Metanephros (tissue), 2 donors: Measurements from ENCODE around the gene CDHR2. TPM values are rescaled to one million over a fixed set of nuclear protein-coding genes. Genes with fewer than 3 reads are reported as not detected.

Experiments
- small RNA-seq: library from RNA; depleted of rRNA; stranded (forward); fragments of <200 nt; gene quantifications from one replicate; pipeline ENCODE3, GENCODE V24; 2014; ENCODE audit warnings: low replicate concordance
- total RNA-seq: library from RNA; depleted of rRNA; stranded (reverse); fragments of >200 nt; gene quantifications from one replicate; pipeline ENCODE4 v1.2.3, GENCODE V29; 2014

The CDHR2 gene
- 10.1 TPM for total RNA-seq

GRCh38 chr5:176548967-176549444, at the start of gene CDHR2:
Gene CDHR2, plus strand, starts transcription at chr5:176549342. Its CDS starts 16,011 bp downstream, at chr5:176565353.

DNA sequence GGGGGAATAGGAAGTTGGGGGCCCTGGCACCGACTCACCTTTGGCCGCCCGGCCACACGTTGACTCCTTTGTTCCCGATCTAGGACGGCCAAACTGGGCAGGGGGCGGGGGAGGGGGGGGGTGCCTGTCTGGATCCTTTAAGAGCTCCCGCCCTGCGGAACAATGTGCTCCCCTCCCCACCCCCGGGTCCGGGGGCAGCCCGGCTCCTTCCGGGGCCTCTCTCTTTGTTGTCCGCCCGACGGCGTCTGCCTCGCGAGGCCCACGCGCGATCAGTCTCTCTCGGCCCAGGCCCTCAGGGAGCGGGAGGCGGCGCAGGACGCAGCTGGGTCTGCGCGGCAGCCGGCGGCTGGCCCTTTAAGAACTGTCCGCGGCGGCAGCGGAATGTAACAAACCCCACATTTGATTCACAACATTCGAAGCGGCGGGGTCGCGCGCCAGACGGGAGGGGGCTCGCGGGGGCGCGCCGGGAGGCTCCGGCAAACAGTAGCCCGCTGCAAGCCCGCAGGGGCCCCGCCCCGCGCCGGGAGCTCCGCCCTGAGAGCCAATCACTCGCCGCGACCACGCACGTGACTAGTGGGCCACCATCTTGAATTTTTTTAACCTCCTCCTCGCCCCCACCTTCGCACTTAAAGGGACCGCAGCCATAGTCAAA, 12.1 kb upstream of the CDHR2 start, which contains the start of gene RNF44:
Gene RNF44, minus strand, starts transcription at position 501 of the 652 bp plus-strand sequence. CDS start 4,930 bp downstream, outside the sequence.

DNA sequence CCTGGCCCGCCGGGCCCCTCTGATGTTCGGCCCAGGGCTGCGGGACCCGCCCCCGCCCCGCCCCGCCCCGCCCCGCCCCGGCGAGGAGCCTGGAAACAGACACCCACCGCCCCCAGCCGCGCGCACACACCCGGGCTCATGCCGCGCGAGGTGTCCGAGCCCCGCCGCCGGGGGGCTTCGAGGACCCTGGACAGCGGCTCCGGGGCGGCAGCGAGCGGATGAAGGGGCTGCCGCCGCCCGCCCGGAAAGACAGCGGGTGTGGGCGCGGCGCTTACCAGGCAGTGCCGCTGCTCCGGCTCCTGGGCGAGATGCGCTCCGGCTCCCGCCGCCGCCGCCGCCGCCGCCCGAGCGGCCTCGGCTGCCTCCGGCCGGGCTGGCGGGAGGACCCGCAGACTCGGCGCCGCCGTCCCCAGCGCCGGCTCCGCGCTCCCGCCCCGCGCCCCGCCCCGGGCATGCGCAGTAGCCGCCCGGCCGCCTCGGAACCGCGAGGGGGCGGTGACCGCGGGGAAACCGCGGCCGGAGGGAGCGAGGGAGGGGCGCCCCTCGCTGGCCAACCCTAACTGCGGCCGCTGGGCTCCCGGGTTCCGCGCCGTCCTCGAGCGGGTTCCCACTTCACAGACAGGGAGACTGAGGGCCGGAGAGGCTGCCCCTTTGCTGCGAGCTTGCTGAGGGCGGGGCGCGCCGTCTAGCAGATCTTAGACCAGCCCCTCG, 60.7 kb downstream of the CDHR2 start, which contains the start of gene GPRIN1:
Gene GPRIN1, minus strand, starts transcription at position 433 of the 711 bp plus-strand sequence. CDS start 10,322 bp downstream, outside the sequence.

GRCh38 chr5:176629853-176630680, 80.9 kb downstream of the CDHR2 start, which contains the start of the genes EIF4E1B and SNCB:
Gene EIF4E1B, plus strand, starts transcription at chr5:176630675. Its CDS starts 12,113 bp downstream, at chr5:176642788.
Gene SNCB, minus strand, starts transcription at chr5:176630534. Its CDS starts 880 bp downstream, at chr5:176629654.

Small RNA genes lying within 50 kb of the gene (small RNA-seq; reads per million reads assigned to genes)
- gene MIR4281 (not detected), gene RF00019 (not detected), gene RN7SL684P (not detected)

Other genes with a start within 250 kb of the CDHR2 start
- gene KIAA1191, start 187.6 kb upstream of the CDHR2 start, total RNA-seq, result 75.4 TPM
- 11.7 TPM for gene ARL10, start 183.9 kb upstream of the CDHR2 start, total RNA-seq
- gene NOP16, start 160.7 kb upstream of the CDHR2 start, total RNA-seq, result 5.2 TPM
- gene HIGD2A, start 160.6 kb upstream of the CDHR2 start, total RNA-seq, result 138 TPM
- 40.9 TPM for gene CLTB, start 132.8 kb upstream of the CDHR2 start, total RNA-seq
- gene FAF2, start 101.0 kb upstream of the CDHR2 start, total RNA-seq, result 33.2 TPM
- gene RNF44, start 11.9 kb upstream of the CDHR2 start, total RNA-seq, result 27.0 TPM
- 0.93 TPM for gene GPRIN1, start 60.8 kb downstream of the CDHR2 start, total RNA-seq
- 0.12 TPM for gene SNCB, start 81.2 kb downstream of the CDHR2 start, total RNA-seq
- gene EIF4E1B, start 81.3 kb downstream of the CDHR2 start, total RNA-seq, result not detected
- gene TSPAN17, start 98.1 kb downstream of the CDHR2 start, total RNA-seq, result 21.5 TPM